Measurements from ENCODE around the gene R3HDM2.

Gene R3HDM2

GRCh38 chr12:57268264-57268663, 162.6 kb downstream of the R3HDM2 start:
- DNase-seq (ENCODE audit: low read depth in 2 of 2) = no peak

GRCh38 chr12:57266681-57267080, 164.2 kb downstream of the R3HDM2 start:
- no peak for DNase-seq (ENCODE audit: low read depth in 2 of 2)

GRCh38 chr12:57263096-57263495, 167.7 kb downstream of the R3HDM2 start:
- no peak for DNase-seq (ENCODE audit: low read depth in 2 of 2)

GRCh38 chr12:57262126-57262822, 168.6 kb downstream of the R3HDM2 start:
- DNase-seq (ENCODE audit: low read depth in 2 of 2) = no peak

- no peak for DNase-seq (ENCODE audit: low read depth in 2 of 2)
These were observed 169.4 kb downstream of the R3HDM2 start for GRCh38 chr12:57261428-57261865.

- no peak for DNase-seq (ENCODE audit: low read depth in 2 of 2)
These were observed 170.5 kb downstream of the R3HDM2 start for GRCh38 chr12:57260366-57260765.

- no peak for DNase-seq (ENCODE audit: low read depth in 2 of 2)
These were observed 171.6 kb downstream of the R3HDM2 start for GRCh38 chr12:57258977-57259970.

- no peak for DNase-seq (ENCODE audit: low read depth in 2 of 2)
These were observed 174.9 kb downstream of the R3HDM2 start for GRCh38 chr12:57255916-57256315.

GRCh38 chr12:57254506-57255280, 176.2 kb downstream of the R3HDM2 start:
- DNase-seq (ENCODE audit: low read depth in 2 of 2) = no peak

GRCh38 chr12:57250956-57251355, 179.9 kb downstream of the R3HDM2 start, which contains the start of gene STAC3:
Gene STAC3 (minus strand): TSS chr12:57251187. CDS start chr12:57249636, 1,551 bp downstream.
- DNase-seq (ENCODE audit: low read depth in 2 of 2) = no peak

GRCh38 chr12:57250541-57250940, 180.3 kb downstream of the R3HDM2 start:
- no peak for DNase-seq (ENCODE audit: low read depth in 2 of 2)

- no peak for DNase-seq (ENCODE audit: low read depth in 2 of 2)
These were observed 181.7 kb downstream of the R3HDM2 start for GRCh38 chr12:57248934-57249742.

- no peak for DNase-seq (ENCODE audit: low read depth in 2 of 2)
These were observed 183.8 kb downstream of the R3HDM2 start for GRCh38 chr12:57247041-57247440.

GRCh38 chr12:57244312-57244696, 186.5 kb downstream of the R3HDM2 start:
- no peak for DNase-seq (ENCODE audit: low read depth in 2 of 2)

GRCh38 chr12:57243521-57244311, 187.1 kb downstream of the R3HDM2 start:
- peak; percentile 77 to 83 for DNase-seq (ENCODE audit: low read depth in 2 of 2)

GRCh38 chr12:57242691-57243454, 188.0 kb downstream of the R3HDM2 start:
- peak; percentile 54 to 72 for DNase-seq (ENCODE audit: low read depth in 2 of 2)

- no peak for DNase-seq (ENCODE audit: low read depth in 2 of 2)
These were observed 188.5 kb downstream of the R3HDM2 start for GRCh38 chr12:57242329-57242690.

GRCh38 chr12:57241402-57242310, 189.2 kb downstream of the R3HDM2 start:
- no peak for DNase-seq (ENCODE audit: low read depth in 2 of 2)

Measured in stimulated activated CD4-positive, alpha-beta T cell treated with anti-CD3 and anti-CD28 coated beads, Interleukin-1b, Interleukin-23, amount 100 ng/mL, for 4 hours (primary cell).